PC-9 (cell line): ENCODE results near the gene E2F4. TPM values are rescaled to one million over a fixed set of nuclear protein-coding genes. Genes with fewer than 3 reads are reported as not detected.
A peak's percentile ranks its signal among the peaks of the same experiment; 100 is the strongest.

Experiments
- BruUV-seq: library from RNA; stranded (reverse); fragments of 400-500 nt; replicated peaks from 2 replicates; lab custom pipeline; 2021; lab: Mats Ljungman, UMichigan
- CTCF ChIA-PET: fragments of 300-600 bp; sonication (Branson Sonifier 250); formaldehyde crosslinking; loops from one replicate; lab custom pipeline; 2022; ENCODE audit warnings: antibody characterized with exemption; lab: Charles Lee
- POLR2A ChIA-PET: fragments of 300-600 bp; sonication (Branson Sonifier 250); formaldehyde crosslinking; loops from one replicate; lab custom pipeline; 2022; ENCODE audit warnings: antibody characterized with exemption; ENCODE audit not compliant: unreplicated experiment; lab: Charles Lee
- DNase-seq, 2 experiments: peaks; one replicate each; pipeline versions ENCODE4 v3.0.0 to v3.0.0-alpha.2; 2015 to 2022; ENCODE audit warnings: mixed read lengths in 1 of 2
- H2AFZ ChIP-seq: fragments of 200-600 bp; sonication (generic); 2 replicates; pipeline ENCODE4 v1.8.1; 2017; ENCODE audit warnings: antibody characterized with exemption
- H3F3A ChIP-seq: fragments of 200-600 bp; sonication (generic); 2 replicates; pipeline ENCODE4 v1.8.1; 2017; ENCODE audit warnings: antibody characterized with exemption, mild to moderate bottlenecking, low read depth; ENCODE audit not compliant: insufficient read depth
- H3K27ac ChIP-seq: fragments of 200-600 bp; sonication (generic); 2 replicates; pipeline ENCODE4 v1.6.1; 2016; ENCODE audit warnings: mixed run types
- H3K27me3 ChIP-seq: fragments of 200-600 bp; sonication (generic); 2 replicates; pipeline ENCODE4 v1.6.1; 2016; ENCODE audit warnings: low read depth, mixed run types; ENCODE audit not compliant: insufficient read depth
- H3K36me3 ChIP-seq: fragments of 200-600 bp; sonication (generic); 2 replicates; pipeline ENCODE4 v1.6.1; 2016; ENCODE audit warnings: low read depth, mixed run types
- H3K4me1 ChIP-seq: fragments of 200-600 bp; sonication (generic); replicated peaks from 2 replicates; pipeline ENCODE4 v1.6.1; 2016; ENCODE audit warnings: mixed run types; ENCODE audit not compliant: insufficient read depth
- H3K4me2 ChIP-seq: fragments of 200-600 bp; sonication (generic); 2 replicates; pipeline ENCODE4 v1.6.1; 2017; ENCODE audit warnings: mixed run types
- H3K4me3 ChIP-seq: fragments of 200-600 bp; sonication (generic); 2 replicates; pipeline ENCODE4 v1.6.1; 2016; ENCODE audit warnings: mixed run types
- H3K79me2 ChIP-seq: fragments of 200-600 bp; sonication (generic); 2 replicates; pipeline ENCODE4 v1.6.1; 2017; ENCODE audit warnings: low read depth, mixed run types
- H3K9me2 ChIP-seq: fragments of 200-600 bp; sonication (generic); 2 replicates; pipeline ENCODE4 v1.8.1; 2017; ENCODE audit warnings: mild to moderate bottlenecking; ENCODE audit not compliant: insufficient read depth
- H3K9me3 ChIP-seq: fragments of 200-600 bp; sonication (generic); 2 replicates; pipeline ENCODE4 v1.8.1; 2016; ENCODE audit warnings: low read depth; ENCODE audit not compliant: insufficient read depth
- H4K20me1 ChIP-seq: fragments of 200-600 bp; sonication (generic); 2 replicates; pipeline ENCODE4 v1.8.1; 2017; ENCODE audit not compliant: insufficient read depth
- EZH2 ChIP-seq: fragments of 200-600 bp; sonication (generic); IDR thresholded peaks from 2 replicates; pipeline ENCODE4 v1.8.0; 2017; ENCODE audit warnings: antibody characterized with exemption, low read depth
- intact Hi-C: fragments of 100-400 bp; cut with micrococcal nuclease; formaldehyde crosslinking; loops from one replicate; pipeline ENCODE4 v1.10.0; 2022; ENCODE audit not compliant: unreplicated experiment
- total RNA-seq: library from RNA; stranded (reverse); gene quantifications from 2 replicates; pipeline ENCODE4 v1.2.3, GENCODE V29; 2021
- TF ChIP-seq, protein P1 (sequence below): fragments of 200-600 bp; sonication (generic); conservative IDR thresholded peaks from 2 replicates; pipeline ENCODE4 v1.6.1; 2017; ENCODE audit warnings: mixed run types, antibody characterized with exemption, mild to moderate bottlenecking, moderate library complexity

The E2F4 gene
- total RNA-seq, 1 experiment from 2014 or later: 78.4 TPM

DNA sequence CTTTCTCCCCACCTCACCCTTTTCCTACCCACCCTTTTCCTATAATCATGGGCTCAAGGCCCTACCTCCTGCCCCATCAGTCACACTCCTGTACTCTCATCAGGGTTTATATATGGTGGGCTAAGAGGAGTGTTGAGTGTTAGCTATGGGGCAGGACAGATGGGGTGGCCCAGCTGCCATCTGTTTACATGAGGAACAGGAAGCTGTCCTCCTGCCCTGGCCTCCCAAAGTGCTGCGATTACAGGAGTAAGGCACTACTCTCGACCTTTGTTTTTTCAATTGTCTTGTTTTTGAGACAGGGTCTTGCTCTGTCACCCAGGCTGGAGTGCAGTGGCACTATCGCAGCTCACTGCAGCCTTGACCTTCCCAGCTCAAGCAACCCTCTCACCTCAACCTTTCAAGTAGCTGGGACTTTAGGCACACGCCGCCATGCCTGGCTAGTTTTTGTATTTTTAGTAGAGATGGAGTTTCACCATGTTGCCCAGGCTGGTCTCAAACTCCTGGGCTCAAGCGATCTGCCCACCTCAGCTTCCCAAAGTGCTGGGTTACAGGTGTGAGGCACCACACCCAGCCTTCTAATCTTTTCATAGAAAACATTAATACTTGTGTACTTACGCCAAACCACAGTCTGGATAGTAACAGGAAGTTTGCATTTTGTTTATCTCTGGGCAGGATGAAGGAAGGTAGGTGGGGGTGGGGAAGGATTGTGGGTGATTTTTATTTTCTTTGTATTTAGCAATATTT, 33.9 kb upstream of the E2F4 start:
- H3K4me1 ChIP-seq: peaks cover 9% of the 10 kb centered on the region
- no TSS peak for BruUV-seq
- ChIA-PET POLR2A (interaction anchor here (0.5 to 0.6 kb wide), 4 partner anchors 12 to 88 kb away, joined by 3 to 11 read pairs (median 4); partner anchors contain the start of gene NOL3), CTCF (no interaction called here)
- TF ChIP-seq EZH2: no peak
- TF ChIP-seq, protein P1, sequence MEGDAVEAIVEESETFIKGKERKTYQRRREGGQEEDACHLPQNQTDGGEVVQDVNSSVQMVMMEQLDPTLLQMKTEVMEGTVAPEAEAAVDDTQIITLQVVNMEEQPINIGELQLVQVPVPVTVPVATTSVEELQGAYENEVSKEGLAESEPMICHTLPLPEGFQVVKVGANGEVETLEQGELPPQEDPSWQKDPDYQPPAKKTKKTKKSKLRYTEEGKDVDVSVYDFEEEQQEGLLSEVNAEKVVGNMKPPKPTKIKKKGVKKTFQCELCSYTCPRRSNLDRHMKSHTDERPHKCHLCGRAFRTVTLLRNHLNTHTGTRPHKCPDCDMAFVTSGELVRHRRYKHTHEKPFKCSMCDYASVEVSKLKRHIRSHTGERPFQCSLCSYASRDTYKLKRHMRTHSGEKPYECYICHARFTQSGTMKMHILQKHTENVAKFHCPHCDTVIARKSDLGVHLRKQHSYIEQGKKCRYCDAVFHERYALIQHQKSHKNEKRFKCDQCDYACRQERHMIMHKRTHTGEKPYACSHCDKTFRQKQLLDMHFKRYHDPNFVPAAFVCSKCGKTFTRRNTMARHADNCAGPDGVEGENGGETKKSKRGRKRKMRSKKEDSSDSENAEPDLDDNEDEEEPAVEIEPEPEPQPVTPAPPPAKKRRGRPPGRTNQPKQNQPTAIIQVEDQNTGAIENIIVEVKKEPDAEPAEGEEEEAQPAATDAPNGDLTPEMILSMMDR: no peak
- no peaks in the 10 kb centered on the region for H3K9me3 ChIP-seq
- H3K27ac ChIP-seq: 0 out of 2 replicates have a peak overlapping the region, but pooled peaks have one; percentile 60
- H3K9me2 ChIP-seq: no peaks in the 10 kb centered on the region
- H3K36me3 ChIP-seq: no peaks in the 10 kb centered on the region
- no peak overlapping the region for H2AFZ ChIP-seq
- peak overlapping the region; percentile 74 for H3K4me2 ChIP-seq
- H3K4me3 ChIP-seq: peak overlapping the region; percentile 66; the same call in 1 of the 2 replicates
- H3K79me2 ChIP-seq: peaks cover 9% of the 10 kb centered on the region
- DNase-seq: no peak
- intact Hi-C loops: loop anchor here (5.0 kb wide), 1 partner anchor 46 kb away; no protein-coding TSS in a partner anchor
- H4K20me1 ChIP-seq: 0 out of 2 replicates have a peak, but pooled peaks cover 3% of the 10 kb centered on the region
- H3K27me3 ChIP-seq: no peaks in the 10 kb centered on the region
- H3F3A ChIP-seq: peaks cover 26% of the 10 kb centered on the region; the same call in 1 of the 2 replicates

DNA sequence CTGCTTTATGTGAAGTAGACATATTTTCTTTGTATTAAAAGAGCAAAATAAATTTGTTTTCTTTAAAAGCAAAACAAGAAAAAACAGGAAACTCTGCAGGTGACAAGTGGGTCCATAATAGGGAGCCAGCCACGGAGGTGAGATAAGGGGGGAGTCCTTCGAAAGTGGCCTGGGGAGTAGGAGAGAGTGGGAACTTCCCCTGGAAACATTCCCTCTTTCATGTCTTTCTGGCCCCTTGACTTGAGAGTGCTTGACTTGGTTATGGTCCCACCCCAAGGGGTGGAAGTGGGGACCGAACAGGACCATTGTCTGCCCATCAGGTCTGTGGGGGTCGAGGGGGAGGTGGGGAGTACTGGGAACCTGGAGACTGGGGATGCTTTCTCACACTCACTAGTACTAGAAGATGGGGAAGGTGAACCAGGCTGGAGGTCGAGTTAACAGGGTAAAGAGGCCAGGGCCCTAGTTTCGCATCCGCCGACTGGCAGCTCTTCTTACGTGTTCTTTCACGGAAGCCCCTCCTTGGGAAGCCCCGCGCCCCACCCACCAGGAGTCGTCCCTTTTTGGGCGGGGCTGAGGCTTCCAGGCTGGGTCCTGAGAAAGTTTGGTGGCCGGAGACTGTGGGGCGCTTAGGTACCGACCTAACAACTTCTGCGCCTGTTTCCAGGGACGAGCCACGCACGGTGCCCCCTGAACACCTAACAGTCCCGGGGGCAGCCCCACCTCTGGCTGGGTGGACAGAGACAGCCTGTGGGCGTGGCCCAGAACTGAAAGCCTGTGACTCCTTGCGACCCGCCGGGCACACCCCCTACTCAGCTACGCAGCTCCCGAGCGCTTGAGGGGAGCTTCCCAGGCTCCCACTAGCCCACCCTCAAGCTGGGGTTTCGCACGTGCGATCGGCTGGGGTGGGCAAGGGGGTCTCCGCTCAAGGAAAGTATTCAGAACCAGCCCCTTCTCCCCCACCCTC, 33.0 kb upstream of the E2F4 start:
- BruUV-seq: TSS peak; percentile 50
- CTCF ChIA-PET: interaction anchor here (0.6 to 0.7 kb wide), 2 partner anchors 12 to 88 kb away, joined by 3 to 5 read pairs; partner anchors contain the start of genes FHOD1 and NOL3
- Histone ChIP-seq H3K9me3 (no peaks in the 10 kb centered on the region), H4K20me1 (0 out of 2 replicates have a peak, but pooled peaks cover 2% of the 10 kb centered on the region), H2AFZ (peak overlapping the region; percentile 89), H3K4me3 (peak overlapping the region; percentile 66), H3F3A (peaks cover 21% of the 10 kb centered on the region; the same call in 1 of the 2 replicates), H3K9me2 (no peaks in the 10 kb centered on the region), H3K4me1 (peaks cover 9% of the 10 kb centered on the region), H3K79me2 (peaks cover 9% of the 10 kb centered on the region), H3K4me2 (peak overlapping the region; percentile 74), H3K27me3 (no peaks in the 10 kb centered on the region), H3K36me3 (no peaks in the 10 kb centered on the region), H3K27ac (peak overlapping the region; percentile 60)
- intact Hi-C loops: loop anchor here (5.0 kb wide), 1 partner anchor 47 kb away; no protein-coding TSS in a partner anchor
- POLR2A ChIA-PET: interaction anchor here (0.7 to 1.1 kb wide), 4 partner anchors 12 to 133 kb away, joined by 3 to 8 read pairs (median 4); no protein-coding TSS in a partner anchor
- TF ChIP-seq EZH2: no peak
- TF ChIP-seq, protein P1: no peak
- peak; percentile 54 to 81 for DNase-seq
